Stomach (tissue), 9 donors: Measurements from ENCODE around the gene AQP4. TPM values are rescaled to one million over a fixed set of nuclear protein-coding genes. Genes with fewer than 3 reads are reported as not detected.
A peak's percentile ranks its signal among the peaks of the same experiment; 100 is the strongest.

Experiments
- DNase-seq, 2 donors: peaks; one replicate each; pipeline versions ENCODE4 v3.0.0 to v3.0.0-alpha.2; 2013 to 2019
- H3K27ac ChIP-seq, 5 donors: fragments of 200-600 bp in 4 of 5; sonication (generic) in 4 of 5; one replicate each; pipeline ENCODE4 v1.5.1; 2013 to 2019; ENCODE audit warnings: mild to moderate bottlenecking in 1 of 5, moderate library complexity in 1 of 5
- H3K27me3 ChIP-seq, 3 donors: fragments of 200-600 bp; sonication (generic); one replicate each; pipeline ENCODE4 v1.5.1; 2017 to 2019; ENCODE audit warnings: mixed run types in 1 of 3
- H3K36me3 ChIP-seq, 4 donors: fragments of 200-600 bp; sonication (generic); 1 replicate in 3 of 4; 2 replicates in 1 of 4; pipeline ENCODE4 v1.5.1; 2016 to 2019
- H3K4me1 ChIP-seq, 4 donors: fragments of 200-600 bp; sonication (generic); one replicate each; pipeline ENCODE4 v1.5.1; 2016 to 2019
- H3K4me3 ChIP-seq, 4 donors: fragments of 200-600 bp; sonication (generic) in 3 of 4; one replicate each; pipeline ENCODE4 v1.5.1; 2016 to 2019; ENCODE audit warnings: mild to moderate bottlenecking in 1 of 4
- H3K9me3 ChIP-seq, 4 donors: fragments of 200-600 bp; sonication (generic); one replicate each; pipeline ENCODE4 v1.5.1; 2016 to 2019
- EP300 ChIP-seq: sonication (generic); formaldehyde crosslinking; IDR thresholded peaks from one replicate; pipeline ENCODE4 v1.6.1; 2017; ENCODE audit warnings: antibody characterized with exemption
- POLR2A ChIP-seq, 4 donors: fragments of 450-650 bp; IDR thresholded peaks; one replicate each; pipeline ENCODE4 v1.6.1; 2016; ENCODE audit warnings: antibody characterized with exemption in 4 of 4, control low read depth in 2 of 4, mild to moderate bottlenecking in 1 of 4, moderate library complexity in 1 of 4
- POLR2AphosphoS5 ChIP-seq, 3 donors: sonication (generic); formaldehyde crosslinking; IDR thresholded peaks; one replicate each; pipeline ENCODE4 v1.6.1; 2016; ENCODE audit warnings: antibody characterized with exemption in 3 of 3
- WGBS, 5 donors: extraction: QIAGEN DNeasy Blood & Tissue Kit in 3 of 5; methylation state at CpG; one replicate each; pipeline versions ENCODE4 v1.1.5 to v1.1.7; 2013 to 2018; 5-methylcytosine and 5-hydroxymethylcytosine counted together
- intact Hi-C: fragments of 100-400 bp; cut with DNase I; formaldehyde crosslinking; loops from one replicate; pipeline ENCODE4 v1.15.1; 2023; ENCODE audit warnings: low total_unique reads
- polyA plus RNA-seq, 3 donors: library from polyadenylated mRNA; stranded (reverse); fragments of 200-250 nt; gene quantifications; one replicate each; pipeline ENCODE4 v1.2.3, GENCODE V29; 2013
- total RNA-seq, 5 donors: library from RNA; depleted of rRNA; stranded (reverse); fragments of >200 nt; gene quantifications; one replicate each; pipeline versions ENCODE4 v1.1.0 to v1.2.3, GENCODE V29; 2014 to 2016
- TF ChIP-seq, protein P1 (sequence below), 7 experiments: fragments of 450-650 bp in 4 of 7; fragments of 200-600 bp in 3 of 7; sonication (generic) in 3 of 7; IDR thresholded peaks; one replicate each; pipeline ENCODE4 v1.5.1; 2016 to 2019; ENCODE audit warnings: antibody characterized with exemption in 7 of 7, control low read depth in 2 of 7, mild to moderate bottlenecking in 1 of 7
- donor health status: healthy with polysubstance abuse.
- donor health status: Bipolar disorder and iron deficiency.
- donor health status: healthy.

The AQP4 gene
- total and polyA plus RNA-seq, 8 donors: 0.83 to 115 (median 8.2) TPM; not detected in 1

- Histone ChIP-seq H3K27ac (no peak overlapping the region), H3K4me3 (no peak overlapping the region), H3K27me3 (no peaks in the 10 kb centered on the region), H3K9me3 (no peaks in the 10 kb centered on the region), H3K4me1 (no peaks in the 10 kb centered on the region), H3K36me3 (no peaks in the 10 kb centered on the region)
- no peak for DNase-seq
- TF ChIP-seq POLR2A (IDR thresholded peaks at IDR 0.05): no peak
- no peak for TF ChIP-seq POLR2AphosphoS5 (IDR thresholded peaks at IDR 0.05)
- TF ChIP-seq EP300: no peak
- TF ChIP-seq, protein P1, sequence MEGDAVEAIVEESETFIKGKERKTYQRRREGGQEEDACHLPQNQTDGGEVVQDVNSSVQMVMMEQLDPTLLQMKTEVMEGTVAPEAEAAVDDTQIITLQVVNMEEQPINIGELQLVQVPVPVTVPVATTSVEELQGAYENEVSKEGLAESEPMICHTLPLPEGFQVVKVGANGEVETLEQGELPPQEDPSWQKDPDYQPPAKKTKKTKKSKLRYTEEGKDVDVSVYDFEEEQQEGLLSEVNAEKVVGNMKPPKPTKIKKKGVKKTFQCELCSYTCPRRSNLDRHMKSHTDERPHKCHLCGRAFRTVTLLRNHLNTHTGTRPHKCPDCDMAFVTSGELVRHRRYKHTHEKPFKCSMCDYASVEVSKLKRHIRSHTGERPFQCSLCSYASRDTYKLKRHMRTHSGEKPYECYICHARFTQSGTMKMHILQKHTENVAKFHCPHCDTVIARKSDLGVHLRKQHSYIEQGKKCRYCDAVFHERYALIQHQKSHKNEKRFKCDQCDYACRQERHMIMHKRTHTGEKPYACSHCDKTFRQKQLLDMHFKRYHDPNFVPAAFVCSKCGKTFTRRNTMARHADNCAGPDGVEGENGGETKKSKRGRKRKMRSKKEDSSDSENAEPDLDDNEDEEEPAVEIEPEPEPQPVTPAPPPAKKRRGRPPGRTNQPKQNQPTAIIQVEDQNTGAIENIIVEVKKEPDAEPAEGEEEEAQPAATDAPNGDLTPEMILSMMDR (IDR thresholded peaks at IDR 0.05): no peak
- WGBS, 5 donors: 95 to 97% (median 96%) methylated on average over 4 of the region's 4 CpGs
- intact Hi-C loops: no loop called here
Observed at GRCh38 chr18:26888259-26888658, 22.8 kb upstream of the AQP4 start.

DNA sequence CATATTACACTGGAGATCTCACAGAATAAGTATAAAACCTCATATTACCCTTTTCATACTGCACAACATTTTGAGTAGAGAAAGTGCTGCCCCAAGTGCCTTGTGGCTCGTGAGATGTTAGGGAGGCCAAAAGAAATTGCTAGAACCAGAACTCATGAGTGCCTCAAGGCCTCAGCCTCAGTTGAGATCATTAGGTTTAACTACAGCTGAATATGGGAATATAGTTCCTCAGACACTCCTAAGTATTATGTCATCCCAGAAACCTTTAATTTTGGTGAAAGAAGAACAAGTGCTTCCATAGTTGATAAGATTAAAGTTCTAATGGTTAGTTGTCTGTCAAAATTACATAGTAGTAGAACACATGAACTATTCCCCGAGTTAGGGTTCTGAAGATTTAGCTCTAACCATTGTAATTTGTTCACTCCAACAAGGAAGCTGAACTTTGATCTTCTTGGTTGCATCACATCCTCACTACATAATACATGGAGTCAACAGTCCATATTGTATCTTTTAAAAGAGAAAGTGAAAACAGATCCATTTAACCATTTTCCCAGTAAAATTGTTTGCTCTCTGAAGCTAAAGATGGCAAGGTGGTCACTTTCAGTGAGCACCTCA is 9.6 kb upstream of the AQP4 start:
- Histone ChIP-seq H3K9me3 (no peaks in the 10 kb centered on the region), H3K27me3 (no peaks in the 10 kb centered on the region), H3K27ac (no peak overlapping the region), H3K4me1 (no peaks in the 10 kb centered on the region), H3K36me3 (no peaks in the 10 kb centered on the region), H3K4me3 (no peak overlapping the region)
- intact Hi-C loops: no loop called here
- TF ChIP-seq, protein P1 (IDR thresholded peaks at IDR 0.05): no peak
- TF ChIP-seq POLR2A (IDR thresholded peaks at IDR 0.05): no peak
- 78 to 88% (median 84%) methylated on average over 2 of the region's 2 CpGs for WGBS, 5 donors
- DNase-seq: peak in 1 of 2 donors; percentile 45

DNA sequence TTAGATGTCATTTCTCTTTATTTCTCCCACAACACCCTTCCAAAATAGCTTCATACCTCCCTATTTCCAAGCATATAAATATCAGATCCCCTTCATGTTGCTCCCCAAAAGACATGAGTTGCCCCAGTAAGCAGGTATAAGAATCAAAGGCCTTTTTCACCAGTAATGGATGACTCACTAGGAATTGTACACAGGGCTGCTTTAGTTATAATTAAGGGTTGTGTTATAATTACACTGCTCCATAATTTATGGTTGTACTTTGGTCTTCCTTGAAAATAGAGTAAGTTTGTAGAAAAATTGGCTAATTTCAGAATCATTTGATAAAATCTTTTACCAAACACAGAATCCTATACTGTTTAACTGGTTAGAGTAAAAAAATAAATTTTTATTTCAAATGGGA is 8.8 kb upstream of the AQP4 start:
- Histone ChIP-seq H3K4me1 (peaks cover 0 to 8% (median 2%) of the 10 kb centered on the region in 4 donors), H3K27me3 (no peaks in the 10 kb centered on the region), H3K27ac (no peak overlapping the region), H3K36me3 (no peaks in the 10 kb centered on the region), H3K4me3 (no peak overlapping the region), H3K9me3 (no peaks in the 10 kb centered on the region)
- TF ChIP-seq POLR2A (IDR thresholded peaks at IDR 0.05) (no peak), POLR2AphosphoS5 (IDR thresholded peaks at IDR 0.05) (no peak), EP300 (no peak)
- TF ChIP-seq, protein P1 (IDR thresholded peaks at IDR 0.05): no peak
- DNase-seq: no peak
- intact Hi-C loops: no loop called here

- Histone ChIP-seq H3K4me3 (no peak overlapping the region), H3K9me3 (no peaks in the 10 kb centered on the region), H3K4me1 (peaks cover 0 to 31% (median 6%) of the 10 kb centered on the region in 4 donors), H3K27me3 (peaks cover 0 to under 1% (median 0%) of the 10 kb centered on the region in 3 donors), H3K27ac (peak overlapping the region in 1 of 5 donors; percentile 66), H3K36me3 (no peaks in the 10 kb centered on the region)
- DNase-seq: no peak
- intact Hi-C loops: no loop called here
- TF ChIP-seq EP300 (no peak), POLR2AphosphoS5 (IDR thresholded peaks at IDR 0.05) (no peak), POLR2A (IDR thresholded peaks at IDR 0.05) (no peak)
- TF ChIP-seq, protein P1 (IDR thresholded peaks at IDR 0.05): no peak
- 76 to 93% (median 83%) methylated on average over 1 of the region's 1 CpG for WGBS, 5 donors
Observed at GRCh38 chr18:26869640-26870039, 4.1 kb upstream of the AQP4 start.
